T-cell (primary cell): ENCODE measurements around the gene CA11. TPM values are rescaled to one million over a fixed set of nuclear protein-coding genes. Genes with fewer than 3 reads are reported as not detected.
A peak's percentile ranks its signal among the peaks of the same experiment; 100 is the strongest.

Source experiments
- ATAC-seq, 4 experiments: fragments of 200-7000 bp in 3 of 4; fragments of 150-1000 bp in 1 of 4; cut with Tn5 transposase; replicated peaks in 1 of 4; 1 replicate in 3 of 4; 2 replicates in 1 of 4; pipeline ENCODE4 v1.10.0; 2021; ENCODE audit warnings: moderate library complexity in 3 of 4, mild to moderate bottlenecking in 2 of 4, moderate number of reproducible peaks in 1 of 4
- CTCF ChIA-PET, 2 donors: fragments of 300-600 bp; sonication (Branson Sonifier 250); formaldehyde crosslinking; loops; one replicate each; lab custom pipeline; 2022; ENCODE audit warnings: antibody characterized with exemption in 2 of 2; lab: Charles Lee
- POLR2A ChIA-PET, 2 donors: fragments of 300-600 bp; sonication (Branson Sonifier 250); formaldehyde crosslinking; loops; one replicate each; lab custom pipeline; 2022; ENCODE audit warnings: antibody characterized with exemption in 2 of 2; lab: Charles Lee
- DNase-seq, 35 experiments: peaks; one replicate each; pipeline versions ENCODE4 v3.0.0 to v3.0.0-alpha.2; 2013 to 2023
- H3K27ac ChIP-seq: one replicate; pipeline ENCODE4 v1.5.1; 2013; ENCODE audit warnings: low read length
- H3K27me3 ChIP-seq, 2 experiments: replicated peaks in 1 of 2; 1 replicate in 1 of 2; 2 replicates in 1 of 2; pipeline versions ENCODE4 v1.6.1 to v1.7.0; 2013; ENCODE audit warnings: low read length in 1 of 2, mixed read lengths in 1 of 2; ENCODE audit not compliant: control insufficient read depth in 2 of 2, insufficient read depth in 2 of 2; ENCODE audit errors: extremely low read depth in 1 of 2
- H3K36me3 ChIP-seq, 2 donors: 1 replicate in 1 of 2; 2 replicates in 1 of 2; pipeline versions ENCODE4 v1.6.1 to v1.7.0; 2013; ENCODE audit warnings: low read length in 1 of 2; ENCODE audit not compliant: control insufficient read depth in 2 of 2, insufficient read depth in 1 of 2; ENCODE audit errors: extremely low read depth in 1 of 2
- H3K4me1 ChIP-seq, 2 experiments: 1 replicate in 1 of 2; 2 replicates in 1 of 2; pipeline versions ENCODE4 v1.6.1 to v1.7.0; 2013; ENCODE audit warnings: low read length in 2 of 2, mixed read lengths in 1 of 2; ENCODE audit not compliant: insufficient read depth in 2 of 2, control insufficient read depth in 1 of 2; ENCODE audit errors: extremely low read depth in 1 of 2
- H3K4me3 ChIP-seq, 2 donors: 1 replicate in 1 of 2; 2 replicates in 1 of 2; pipeline versions ENCODE4 v1.5.1 to v1.7.0; 2013; ENCODE audit warnings: mild to moderate bottlenecking in 2 of 2, low read length in 1 of 2, moderate library complexity in 1 of 2; ENCODE audit not compliant: control insufficient read depth in 1 of 2; ENCODE audit errors: extremely low read depth in 1 of 2
- H3K9me3 ChIP-seq: 2 replicates; pipeline ENCODE4 v1.7.0; 2013
- H3K27ac Mint-ChIP-seq, 2 donors: one replicate each; pipeline ENCODE4 v1.8.0; 2020 to 2021; ENCODE audit warnings: mild to moderate bottlenecking in 2 of 2, mixed read lengths in 2 of 2
- H3K27me3 Mint-ChIP-seq, 2 donors: one replicate each; pipeline ENCODE4 v1.8.0; 2021 to 2022; ENCODE audit warnings: mixed read lengths in 2 of 2
- H3K36me3 Mint-ChIP-seq: one replicate; pipeline ENCODE4 v1.8.0; 2021; ENCODE audit warnings: mixed read lengths
- H3K4me1 Mint-ChIP-seq, 3 donors: one replicate each; pipeline ENCODE4 v1.8.0; 2020 to 2022; ENCODE audit warnings: mixed read lengths in 3 of 3, mild to moderate bottlenecking in 1 of 3
- H3K4me3 Mint-ChIP-seq, 3 donors: one replicate each; pipeline ENCODE4 v1.8.0; 2020 to 2022; ENCODE audit warnings: mild to moderate bottlenecking in 3 of 3, mixed read lengths in 3 of 3, moderate library complexity in 3 of 3
- H3K9me3 Mint-ChIP-seq, 3 donors: one replicate each; pipeline ENCODE4 v1.8.0; 2020 to 2022; ENCODE audit warnings: mixed read lengths in 3 of 3
- WGBS: methylation state at CpG from one replicate; pipeline ENCODE4 v1.1.5; 2013; ENCODE audit warnings: missing lambda C conversion rate; ENCODE audit not compliant: insufficient coverage; 5-methylcytosine and 5-hydroxymethylcytosine counted together
- total RNA-seq, 35 experiments: library from RNA in 6 of 35; stranded (reverse) in 6 of 35; fragments of 120-200 nt in 1 of 35; gene quantifications; one replicate each; pipeline versions ENCODE4 v1.2.1 to v1.2.4 and lab custom pipeline; 2013 to 2026

The CA11 gene
- total RNA-seq, 5 donors from 2014 or later (not counting 1 experiment from before 2014, with no cell fraction given), result 8.0 to 18.5 (median 11.0) TPM

- Mint-ChIP-seq H3K4me1 (peaks cover 6 to 7% (median 6%) of the 10 kb centered on the region in 3 donors), H3K4me3 (no peak overlapping the region), H3K36me3 (no peaks in the 10 kb centered on the region), H3K27ac (no peak overlapping the region), H3K27me3 (no peaks in the 10 kb centered on the region), H3K9me3 (no peaks in the 10 kb centered on the region)
- no peaks in the 10 kb centered on the region for H3K27me3 ChIP-seq
- 80% methylated on average over 13 of the region's 13 CpGs for WGBS
- H3K9me3 ChIP-seq, result no peaks in the 10 kb centered on the region
- H3K36me3 ChIP-seq, result no peaks in the 10 kb centered on the region
- CTCF ChIA-PET, result no interaction called here
- POLR2A ChIA-PET, result no interaction called here
- ATAC-seq, result no peak
- no peak overlapping the region for H3K27ac ChIP-seq
- H3K4me3 ChIP-seq, result no peak overlapping the region
- DNase-seq, result no peak
- H3K4me1 ChIP-seq, result peaks cover 0 to 10% of the 10 kb centered on the region in 2 experiments
Observed at GRCh38 chr19:48676887-48677286, 30.9 kb upstream of the CA11 start.

GRCh38 chr19:48676487-48676886 is 30.5 kb upstream of the CA11 start:
- Histone ChIP-seq H3K27ac (no peak overlapping the region), H3K27me3 (no peaks in the 10 kb centered on the region), H3K36me3 (no peaks in the 10 kb centered on the region), H3K9me3 (no peaks in the 10 kb centered on the region), H3K4me3 (no peak overlapping the region), H3K4me1 (peaks cover 0 to 10% of the 10 kb centered on the region in 2 experiments)
- H3K9me3 Mint-ChIP-seq, result no peaks in the 10 kb centered on the region
- H3K4me1 Mint-ChIP-seq, result peaks cover 6 to 7% (median 6%) of the 10 kb centered on the region in 3 donors
- ATAC-seq, result no peak
- CTCF ChIA-PET, result no interaction called here
- no peak for DNase-seq
- 80% methylated on average over 16 of the region's 17 CpGs for WGBS
- no peak overlapping the region for H3K27ac Mint-ChIP-seq
- H3K36me3 Mint-ChIP-seq, result no peaks in the 10 kb centered on the region
- POLR2A ChIA-PET, result no interaction called here
- H3K27me3 Mint-ChIP-seq, result no peaks in the 10 kb centered on the region
- no peak overlapping the region for H3K4me3 Mint-ChIP-seq

GRCh38 chr19:48674921-48675824 is 29.2 kb upstream of the CA11 start:
- Histone ChIP-seq H3K27ac (no peak overlapping the region), H3K36me3 (no peaks in the 10 kb centered on the region), H3K4me1 (peaks cover 0 to 10% of the 10 kb centered on the region in 2 experiments), H3K4me3 (no peak overlapping the region), H3K27me3 (no peaks in the 10 kb centered on the region), H3K9me3 (no peaks in the 10 kb centered on the region)
- ChIA-PET POLR2A (no interaction called here), CTCF (interaction anchor here (0.5 to 1.9 kb wide), 5 partner anchors 17 to 318 kb away, joined by 3 to 8 read pairs (median 3); partner anchors contain the start of genes CA11 (in 1 of the 2) and RUVBL2 (in 1 of the 2))
- Mint-ChIP-seq H3K27me3 (no peaks in the 10 kb centered on the region), H3K4me1 (peaks cover 6 to 7% (median 6%) of the 10 kb centered on the region in 3 donors), H3K9me3 (no peaks in the 10 kb centered on the region), H3K36me3 (no peaks in the 10 kb centered on the region), H3K27ac (no peak overlapping the region), H3K4me3 (no peak overlapping the region)
- peak; percentile 43 to 89 (median 69) for DNase-seq
- ATAC-seq, result peak; percentile 87 to 95 (median 92)
- WGBS, result 46% methylated on average over 26 of the region's 28 CpGs

DNA sequence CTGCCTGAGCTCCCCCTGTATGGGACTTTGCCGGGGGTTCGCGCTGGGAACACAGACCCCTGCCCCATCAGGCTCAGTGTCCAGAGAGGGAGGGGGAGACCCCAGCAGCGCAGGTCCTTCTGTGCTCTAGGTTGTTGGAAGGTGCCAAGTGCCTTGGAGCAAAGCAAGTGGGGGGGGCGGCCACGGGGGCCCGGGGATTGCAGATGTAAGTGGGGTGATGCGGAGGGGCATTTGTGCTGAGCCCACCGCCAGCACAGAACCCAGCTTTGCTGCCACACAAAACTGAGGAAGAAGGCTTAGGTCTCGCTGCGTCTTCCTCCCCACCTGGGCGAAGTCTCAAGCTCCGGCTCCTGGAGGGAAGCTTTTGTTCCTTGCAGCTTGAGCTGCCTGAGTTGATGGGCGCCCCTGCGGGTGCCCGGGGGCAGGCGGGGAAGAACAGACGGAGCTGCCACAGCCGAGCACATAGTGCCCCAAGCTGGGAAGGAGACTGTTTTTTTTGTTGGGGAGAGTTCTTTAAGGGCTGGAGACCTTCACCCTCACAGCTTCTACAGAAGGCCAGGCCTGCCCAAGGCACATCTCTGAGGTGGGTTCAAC is 28.3 kb upstream of the CA11 start:
- no peak overlapping the region for H3K27ac Mint-ChIP-seq
- H3K9me3 Mint-ChIP-seq, result no peaks in the 10 kb centered on the region
- Histone ChIP-seq H3K36me3 (no peaks in the 10 kb centered on the region), H3K4me1 (peaks cover 0 to 10% of the 10 kb centered on the region in 2 experiments), H3K27ac (no peak overlapping the region), H3K9me3 (no peaks in the 10 kb centered on the region), H3K27me3 (no peaks in the 10 kb centered on the region), H3K4me3 (no peak overlapping the region)
- H3K27me3 Mint-ChIP-seq, result no peaks in the 10 kb centered on the region
- no peak overlapping the region for H3K4me3 Mint-ChIP-seq
- 83% methylated on average over 9 of the region's 19 CpGs for WGBS
- H3K36me3 Mint-ChIP-seq, result no peaks in the 10 kb centered on the region
- DNase-seq (no peak), ATAC-seq (no peak)
- POLR2A ChIA-PET, result interaction anchor here in 1 of 2 donors (0.6 kb wide), 1 partner anchor 310 kb away, joined by 3 read pairs; no protein-coding TSS in a partner anchor
- H3K4me1 Mint-ChIP-seq, result peaks cover 6 to 7% (median 6%) of the 10 kb centered on the region in 3 donors
- CTCF ChIA-PET, result interaction anchor here in 1 of 2 donors (0.6 to 1.9 kb wide), 3 partner anchors 28 to 319 kb away, joined by 3 to 8 read pairs (median 4); partner anchors contain the start of genes CA11 and RUVBL2

DNA sequence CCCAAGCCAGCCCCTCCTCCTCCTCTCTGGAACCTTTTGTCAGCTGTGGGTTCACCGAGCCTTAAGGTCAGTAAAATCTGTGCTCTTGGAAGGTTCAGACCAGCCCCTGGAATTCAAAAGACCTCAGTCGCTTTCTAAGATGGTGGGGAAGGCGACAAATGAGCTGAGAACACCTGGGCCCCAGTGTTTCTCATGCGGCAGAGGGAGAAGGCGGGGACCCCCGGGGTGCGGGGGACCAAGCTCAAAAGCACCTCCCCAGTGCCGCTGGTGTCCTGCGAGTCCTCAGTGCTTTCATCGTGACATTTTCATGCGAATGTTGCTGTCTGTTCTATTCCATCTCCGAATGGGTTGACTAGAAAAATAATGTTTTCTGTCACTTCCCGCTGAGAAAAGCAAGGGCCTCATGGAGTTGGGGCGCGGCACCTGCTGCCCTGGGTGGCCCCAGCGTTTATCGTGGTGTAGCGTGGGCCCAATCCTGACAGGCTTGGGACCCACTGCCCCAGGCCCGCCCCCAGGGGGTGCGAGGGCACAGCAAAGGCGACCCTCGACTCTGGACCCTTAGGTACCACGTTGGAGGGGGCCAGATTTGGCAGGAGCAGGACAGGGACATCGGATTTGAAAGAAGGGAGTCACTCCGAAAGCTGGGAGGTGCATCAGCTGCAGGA is 27.6 kb upstream of the CA11 start:
- ATAC-seq (no peak), DNase-seq (no peak)
- Mint-ChIP-seq H3K9me3 (peaks cover 0 to 4% (median 0%) of the 10 kb centered on the region in 3 donors), H3K4me3 (no peak overlapping the region), H3K27me3 (no peaks in the 10 kb centered on the region), H3K36me3 (no peaks in the 10 kb centered on the region), H3K4me1 (peaks cover 6 to 7% (median 6%) of the 10 kb centered on the region in 3 donors), H3K27ac (no peak overlapping the region)
- Histone ChIP-seq H3K4me1 (peaks cover 0 to 10% of the 10 kb centered on the region in 2 experiments), H3K27me3 (no peaks in the 10 kb centered on the region), H3K4me3 (no peak overlapping the region), H3K36me3 (no peaks in the 10 kb centered on the region), H3K9me3 (no peaks in the 10 kb centered on the region), H3K27ac (no peak overlapping the region)
- POLR2A ChIA-PET, result no interaction called here
- 85% methylated on average over 24 of the region's 25 CpGs for WGBS
- CTCF ChIA-PET, result interaction anchor here in 1 of 2 donors (0.6 kb wide), 1 partner anchor 65 kb away, joined by 9 read pairs; no protein-coding TSS in a partner anchor

DNA sequence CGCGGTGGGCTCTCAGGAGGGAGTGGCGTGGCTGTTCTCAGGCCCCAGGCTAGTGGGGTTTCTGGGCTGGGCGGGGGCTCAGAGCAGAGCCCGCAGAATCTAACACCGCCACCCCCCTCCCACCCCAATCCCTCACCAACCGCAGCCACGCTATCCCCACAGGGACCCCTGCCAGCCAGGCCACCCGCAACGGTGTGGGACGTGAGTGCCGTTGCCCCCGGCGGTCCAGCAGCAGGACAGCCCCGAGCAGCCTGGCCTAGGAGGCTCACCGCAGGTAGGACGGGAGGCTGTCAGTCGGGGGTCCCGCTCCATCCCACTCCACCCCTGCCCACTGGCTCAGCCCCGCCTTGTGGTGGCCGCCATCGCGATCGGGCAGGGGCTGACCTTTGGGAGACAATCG is 27.0 kb upstream of the CA11 start, which contains the start of gene NTN5:
TSS of gene NTN5 (minus strand) at position 24 of the 400 bp plus-strand sequence. CDS start 2,031 bp downstream, outside the sequence.
- Mint-ChIP-seq H3K27me3 (no peaks in the 10 kb centered on the region), H3K4me1 (peaks cover 6 to 7% (median 6%) of the 10 kb centered on the region in 3 donors), H3K27ac (no peak within 1 kb of the TSS), H3K4me3 (no peak within 1 kb of the TSS), H3K9me3 (peaks cover 0 to 4% (median 0%) of the 10 kb centered on the region in 3 donors), H3K36me3 (no peaks in the 10 kb centered on the region)
- Histone ChIP-seq H3K4me3 (no peak within 1 kb of the TSS), H3K9me3 (no peaks in the 10 kb centered on the region), H3K36me3 (no peaks in the 10 kb centered on the region), H3K4me1 (peaks cover 0 to 10% of the 10 kb centered on the region in 2 experiments), H3K27me3 (no peaks in the 10 kb centered on the region), H3K27ac (no peak within 1 kb of the TSS)
- CTCF ChIA-PET, result no interaction called here
- 83% methylated on average over 13 of the region's 25 CpGs for WGBS
- ATAC-seq (no peak), DNase-seq (no peak)
- POLR2A ChIA-PET, result no interaction called here
